Fibroblast of lung (primary cell): ENCODE data around the gene MPP3.

Experiments used
- EZH2 ChIP-seq: IDR thresholded peaks from 2 replicates; pipeline ENCODE4 v1.5.1; 2012; ENCODE audit warnings: low read length, control low read depth, mild to moderate bottlenecking; ENCODE audit errors: missing control alignments
- TF ChIP-seq, protein P1 (sequence below), 2 donors: IDR thresholded peaks in 1 of 2; conservative IDR thresholded peaks in 1 of 2; 1 replicate in 1 of 2; 2 replicates in 1 of 2; pipeline ENCODE4 v1.5.1; 2011 to 2012; ENCODE audit warnings: low read length in 2 of 2, control low read depth in 1 of 2, inconsistent platforms in 1 of 2, low read depth in 1 of 2, mild to moderate bottlenecking in 1 of 2

DNA sequence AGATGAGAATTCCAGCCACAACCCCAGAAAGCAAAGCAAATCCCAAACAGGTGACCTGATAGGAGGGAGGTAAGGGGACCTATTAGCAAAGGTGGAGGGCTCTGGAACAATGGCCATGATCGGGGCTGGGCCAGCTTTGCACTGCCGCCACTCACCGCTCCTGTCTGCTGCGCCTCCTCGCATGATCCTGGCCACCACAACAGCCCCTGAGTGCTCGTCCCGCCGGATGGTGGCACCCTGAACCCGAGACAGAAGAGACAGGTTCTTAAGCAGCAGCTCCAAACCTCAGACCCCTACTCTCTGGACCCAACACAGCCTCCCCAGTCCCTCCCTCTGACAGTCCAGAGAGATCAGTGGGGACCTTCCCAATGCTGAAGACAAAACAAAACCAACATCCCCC is 5.3 kb downstream of the MPP3 start:
- TF ChIP-seq, protein P1, sequence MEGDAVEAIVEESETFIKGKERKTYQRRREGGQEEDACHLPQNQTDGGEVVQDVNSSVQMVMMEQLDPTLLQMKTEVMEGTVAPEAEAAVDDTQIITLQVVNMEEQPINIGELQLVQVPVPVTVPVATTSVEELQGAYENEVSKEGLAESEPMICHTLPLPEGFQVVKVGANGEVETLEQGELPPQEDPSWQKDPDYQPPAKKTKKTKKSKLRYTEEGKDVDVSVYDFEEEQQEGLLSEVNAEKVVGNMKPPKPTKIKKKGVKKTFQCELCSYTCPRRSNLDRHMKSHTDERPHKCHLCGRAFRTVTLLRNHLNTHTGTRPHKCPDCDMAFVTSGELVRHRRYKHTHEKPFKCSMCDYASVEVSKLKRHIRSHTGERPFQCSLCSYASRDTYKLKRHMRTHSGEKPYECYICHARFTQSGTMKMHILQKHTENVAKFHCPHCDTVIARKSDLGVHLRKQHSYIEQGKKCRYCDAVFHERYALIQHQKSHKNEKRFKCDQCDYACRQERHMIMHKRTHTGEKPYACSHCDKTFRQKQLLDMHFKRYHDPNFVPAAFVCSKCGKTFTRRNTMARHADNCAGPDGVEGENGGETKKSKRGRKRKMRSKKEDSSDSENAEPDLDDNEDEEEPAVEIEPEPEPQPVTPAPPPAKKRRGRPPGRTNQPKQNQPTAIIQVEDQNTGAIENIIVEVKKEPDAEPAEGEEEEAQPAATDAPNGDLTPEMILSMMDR (conservative IDR thresholded peaks at IDR 0.05 in 1 of 2, IDR thresholded peaks at IDR 0.05 in 1 of 2; ENCODE audit: low read depth in 1 of 2, low read length in 2 of 2), result no peak
- no peak for TF ChIP-seq EZH2
